ENCODE measurements around the gene KIF14.

- TF ChIP-seq POLR2A (IDR thresholded peaks at IDR 0.05) (no peak), CTCF (IDR thresholded peaks at IDR 0.05) (no peak), EP300 (IDR thresholded peaks at IDR 0.05) (no peak), POLR2AphosphoS5 (IDR thresholded peaks at IDR 0.05) (no peak)
Measured at GRCh38 chr1:200625381-200625824, 4.9 kb upstream of the KIF14 start.
